Mesothelial cell of epicardium (in vitro differentiated cells): ENCODE data around the gene ATP5F1E. TPM values are rescaled to one million over a fixed set of nuclear protein-coding genes. Genes with fewer than 3 reads are reported as not detected.
A peak's percentile ranks its signal among the peaks of the same experiment; 100 is the strongest.

Source experiments
- DNase-seq, 2 experiments: peaks; one replicate each; pipeline ENCODE4 v3.0.0; 2021; ENCODE audit warnings: low spot score in 2 of 2; ENCODE audit not compliant: unreplicated experiment in 2 of 2
- H3K27ac Mint-ChIP-seq: 2 replicates; pipeline ENCODE4 v1.8.0; 2021; ENCODE audit warnings: mixed read lengths
- H3K27me3 Mint-ChIP-seq: 2 replicates; pipeline ENCODE4 v1.8.0; 2021; ENCODE audit warnings: low read depth, mixed read lengths
- H3K36me3 Mint-ChIP-seq: 2 replicates; pipeline ENCODE4 v1.8.0; 2021; ENCODE audit warnings: mixed read lengths
- H3K4me1 Mint-ChIP-seq: 2 replicates; pipeline ENCODE4 v1.8.0; 2021; ENCODE audit warnings: mixed read lengths
- H3K4me3 Mint-ChIP-seq: 2 replicates; pipeline ENCODE4 v1.8.0; 2021; ENCODE audit warnings: mild to moderate bottlenecking, moderate library complexity, mixed read lengths
- H3K9me3 Mint-ChIP-seq: 2 replicates; pipeline ENCODE4 v1.8.0; 2021; ENCODE audit warnings: mixed read lengths
- CTCF ChIP-seq: fragments of 200-600 bp; sonication (generic); IDR thresholded peaks from one replicate; pipeline ENCODE4 v1.5.0; 2021; ENCODE audit warnings: antibody characterized with exemption; ENCODE audit not compliant: unreplicated experiment
- total RNA-seq: library from RNA; stranded (reverse); gene quantifications from 3 replicates; pipeline ENCODE4 v1.2.1, GENCODE V29; 2021

ATP5F1E gene
- total RNA-seq, 1 donor from 2014 or later: 52.7 TPM

GRCh38 chr20:59037386-59037785 is 5.3 kb upstream of the ATP5F1E start:
- TF ChIP-seq CTCF: no peak
- Mint-ChIP-seq H3K36me3 (peaks cover 25% of the 10 kb centered on the region), H3K27me3 (no peaks in the 10 kb centered on the region), H3K4me1 (peaks cover 26% of the 10 kb centered on the region), H3K4me3 (no peak overlapping the region), H3K27ac (no peak overlapping the region), H3K9me3 (no peaks in the 10 kb centered on the region)
- DNase-seq: no peak

GRCh38 chr20:59035381-59035780 is 3.2 kb upstream of the ATP5F1E start:
- no peaks in the 10 kb centered on the region for H3K9me3 Mint-ChIP-seq
- DNase-seq: no peak
- H3K4me3 Mint-ChIP-seq: no peak overlapping the region
- no peak overlapping the region for H3K27ac Mint-ChIP-seq
- TF ChIP-seq CTCF: no peak
- peaks cover 25% of the 10 kb centered on the region for H3K4me1 Mint-ChIP-seq
- peaks cover 26% of the 10 kb centered on the region for H3K36me3 Mint-ChIP-seq
- H3K27me3 Mint-ChIP-seq: no peaks in the 10 kb centered on the region

- Mint-ChIP-seq H3K36me3 (peaks cover 33% of the 10 kb centered on the region), H3K27me3 (no peaks in the 10 kb centered on the region), H3K4me3 (no peak overlapping the region), H3K4me1 (peaks cover 32% of the 10 kb centered on the region), H3K27ac (no peak overlapping the region), H3K9me3 (no peaks in the 10 kb centered on the region)
- no peak for TF ChIP-seq CTCF
- DNase-seq: no peak
These were observed 1.6 kb upstream of the ATP5F1E start for GRCh38 chr20:59033616-59034165.

- H3K9me3 Mint-ChIP-seq: no peaks in the 10 kb centered on the region
- peaks cover 35% of the 10 kb centered on the region for H3K4me1 Mint-ChIP-seq
- peak overlapping the region; percentile 93 for H3K27ac Mint-ChIP-seq
- TF ChIP-seq CTCF: no peak
- H3K36me3 Mint-ChIP-seq: peaks cover 36% of the 10 kb centered on the region
- no peaks in the 10 kb centered on the region for H3K27me3 Mint-ChIP-seq
- DNase-seq: no peak
- peak overlapping the region; percentile 96 for H3K4me3 Mint-ChIP-seq
These were observed 958 bp upstream of the ATP5F1E start for GRCh38 chr20:59033093-59033492.

GRCh38 chr20:59032713-59033059 is 551 bp upstream of the ATP5F1E start:
- Mint-ChIP-seq H3K4me1 (peaks cover 35% of the 10 kb centered on the region), H3K36me3 (peaks cover 34% of the 10 kb centered on the region), H3K27me3 (no peaks in the 10 kb centered on the region), H3K4me3 (peak overlapping the region; percentile 96), H3K27ac (peak overlapping the region; percentile 93), H3K9me3 (no peaks in the 10 kb centered on the region)
- DNase-seq: no peak
- peak; percentile 14 for TF ChIP-seq CTCF

- Mint-ChIP-seq H3K9me3 (no peaks in the 10 kb centered on the region), H3K27me3 (no peaks in the 10 kb centered on the region), H3K36me3 (peaks cover 31% of the 10 kb centered on the region), H3K4me1 (peaks cover 35% of the 10 kb centered on the region), H3K27ac (peak overlapping the region; percentile 96), H3K4me3 (peak overlapping the region; percentile 96)
- TF ChIP-seq CTCF: no peak
- no peak for DNase-seq
These were observed 542 bp downstream of the ATP5F1E start for GRCh38 chr20:59031564-59032022.
